Calu3 (cell line): ENCODE measurements around the gene LCN1. TPM values are rescaled to one million over a fixed set of nuclear protein-coding genes. Genes with fewer than 3 reads are reported as not detected.

ENCODE experiments used
- BruUV-seq: library from RNA; stranded (reverse); fragments of 400-500 nt; replicated peaks from 2 replicates; lab custom pipeline; 2021; lab: Mats Ljungman, UMichigan
- CTCF ChIA-PET: fragments of 300-600 bp; sonication (Branson Sonifier 250); formaldehyde crosslinking; loops from one replicate; lab custom pipeline; 2022; ENCODE audit warnings: antibody characterized with exemption; lab: Charles Lee
- DNase-seq: peaks from one replicate; pipeline ENCODE4 v3.0.0; 2022
- H3K27ac Mint-ChIP-seq: one replicate; pipeline ENCODE4 v1.8.0; 2022; ENCODE audit warnings: mixed read lengths; ENCODE audit not compliant: unreplicated experiment
- H3K27me3 Mint-ChIP-seq: one replicate; pipeline ENCODE4 v1.8.0; 2022; ENCODE audit warnings: mixed read lengths; ENCODE audit not compliant: unreplicated experiment
- H3K36me3 Mint-ChIP-seq: one replicate; pipeline ENCODE4 v1.8.0; 2022; ENCODE audit warnings: mild to moderate bottlenecking, moderate library complexity, mixed read lengths; ENCODE audit not compliant: insufficient read depth, unreplicated experiment
- H3K4me1 Mint-ChIP-seq: one replicate; pipeline ENCODE4 v1.8.0; 2022; ENCODE audit warnings: mild to moderate bottlenecking, low read depth, mixed read lengths; ENCODE audit not compliant: unreplicated experiment
- H3K4me3 Mint-ChIP-seq: one replicate; pipeline ENCODE4 v1.8.0; 2022; ENCODE audit warnings: mild to moderate bottlenecking, low read depth, moderate library complexity, mixed read lengths; ENCODE audit not compliant: unreplicated experiment
- H3K9me3 Mint-ChIP-seq: one replicate; pipeline ENCODE4 v1.8.0; 2022; ENCODE audit warnings: low read depth, mixed read lengths; ENCODE audit not compliant: unreplicated experiment
- intact Hi-C: fragments of 100-400 bp; cut with micrococcal nuclease; formaldehyde crosslinking; loops from one replicate; pipeline ENCODE4 v1.10.0; 2022; ENCODE audit not compliant: unreplicated experiment
- total RNA-seq: library from RNA; stranded (reverse); gene quantifications from 2 replicates; pipeline ENCODE4 v1.2.3, GENCODE V29; 2022
- TF ChIP-seq, protein P1 (sequence below): fragments of 200-600 bp; IDR thresholded peaks from one replicate; pipeline ENCODE4 v1.8.0; 2022; ENCODE audit warnings: antibody characterized with exemption; ENCODE audit not compliant: unreplicated experiment

Gene LCN1
- total RNA-seq, 1 experiment from 2014 or later, result not detected

DNA sequence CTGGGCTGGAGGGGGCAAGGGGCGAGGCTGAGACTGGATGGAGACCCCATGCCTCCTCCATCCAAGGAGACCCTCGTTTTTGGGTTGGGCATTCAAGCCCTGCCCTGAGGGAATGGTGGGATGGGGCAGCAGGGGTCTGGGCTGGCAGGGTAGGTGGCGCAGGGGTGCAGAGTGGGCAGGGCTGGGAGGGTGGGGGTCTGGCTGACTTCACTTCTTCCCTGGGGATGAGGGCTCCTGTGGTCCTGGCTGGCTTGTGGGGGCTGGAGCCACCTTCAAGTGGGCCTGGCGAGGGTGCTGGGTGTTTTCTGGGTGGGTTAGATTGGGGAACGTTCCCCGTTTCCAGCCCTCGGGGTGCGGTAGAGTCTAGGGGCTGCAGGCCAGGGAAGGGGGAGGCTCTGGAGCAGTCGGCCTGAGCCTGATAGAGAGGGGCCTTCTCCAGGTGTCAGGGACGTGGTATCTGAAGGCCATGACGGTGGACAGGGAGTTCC is 412 bp downstream of the LCN1 start:
- Mint-ChIP-seq H3K4me3 (no peak overlapping the region), H3K4me1 (no peaks in the 10 kb centered on the region), H3K27ac (no peak overlapping the region), H3K36me3 (no peaks in the 10 kb centered on the region), H3K9me3 (no peaks in the 10 kb centered on the region), H3K27me3 (peaks cover 38% of the 10 kb centered on the region)
- intact Hi-C loops, result no loop called here
- no peak for DNase-seq
- CTCF ChIA-PET, result no interaction called here
- no TSS peak for BruUV-seq
- TF ChIP-seq, protein P1, sequence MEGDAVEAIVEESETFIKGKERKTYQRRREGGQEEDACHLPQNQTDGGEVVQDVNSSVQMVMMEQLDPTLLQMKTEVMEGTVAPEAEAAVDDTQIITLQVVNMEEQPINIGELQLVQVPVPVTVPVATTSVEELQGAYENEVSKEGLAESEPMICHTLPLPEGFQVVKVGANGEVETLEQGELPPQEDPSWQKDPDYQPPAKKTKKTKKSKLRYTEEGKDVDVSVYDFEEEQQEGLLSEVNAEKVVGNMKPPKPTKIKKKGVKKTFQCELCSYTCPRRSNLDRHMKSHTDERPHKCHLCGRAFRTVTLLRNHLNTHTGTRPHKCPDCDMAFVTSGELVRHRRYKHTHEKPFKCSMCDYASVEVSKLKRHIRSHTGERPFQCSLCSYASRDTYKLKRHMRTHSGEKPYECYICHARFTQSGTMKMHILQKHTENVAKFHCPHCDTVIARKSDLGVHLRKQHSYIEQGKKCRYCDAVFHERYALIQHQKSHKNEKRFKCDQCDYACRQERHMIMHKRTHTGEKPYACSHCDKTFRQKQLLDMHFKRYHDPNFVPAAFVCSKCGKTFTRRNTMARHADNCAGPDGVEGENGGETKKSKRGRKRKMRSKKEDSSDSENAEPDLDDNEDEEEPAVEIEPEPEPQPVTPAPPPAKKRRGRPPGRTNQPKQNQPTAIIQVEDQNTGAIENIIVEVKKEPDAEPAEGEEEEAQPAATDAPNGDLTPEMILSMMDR, result no peak

DNA sequence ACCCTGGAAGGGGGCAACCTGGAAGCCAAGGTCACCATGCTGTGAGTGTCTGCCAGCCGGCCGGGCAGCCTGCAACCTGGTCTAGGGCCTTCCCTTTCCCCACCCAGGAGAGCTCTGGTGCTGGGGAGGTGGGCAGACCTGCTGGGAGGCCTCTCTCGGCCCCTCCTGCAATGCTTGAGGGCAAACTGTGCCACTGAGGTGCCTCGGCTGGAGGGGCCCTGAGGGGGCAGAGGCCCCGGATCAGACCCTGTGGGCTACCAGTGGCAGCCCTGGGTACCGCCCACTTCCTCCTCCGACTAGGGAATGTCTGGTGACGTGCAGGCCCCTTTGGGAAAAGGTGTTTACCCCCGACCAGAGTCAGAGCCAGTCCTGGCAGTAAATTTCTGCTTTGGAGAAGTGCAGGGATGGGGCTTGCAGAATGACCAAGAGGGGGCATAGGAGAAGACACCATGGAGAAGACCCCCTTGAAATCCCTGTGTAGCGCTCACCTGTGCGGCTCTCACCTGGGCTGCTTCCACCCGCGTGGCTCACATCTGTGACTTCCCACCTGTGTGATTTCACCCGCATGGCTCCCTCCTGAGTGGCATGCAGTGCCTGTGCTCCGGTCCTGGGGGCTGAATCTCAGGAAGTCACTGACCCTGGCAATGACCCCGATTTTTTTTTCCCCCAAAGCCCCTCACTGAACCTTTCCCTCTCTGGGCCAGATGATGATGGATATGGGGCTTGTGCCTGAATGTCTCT is 1.1 kb downstream of the LCN1 start:
- CTCF ChIA-PET, result no interaction called here
- H3K4me1 Mint-ChIP-seq, result no peaks in the 10 kb centered on the region
- H3K4me3 Mint-ChIP-seq, result no peak overlapping the region
- BruUV-seq, result no TSS peak
- peaks cover 38% of the 10 kb centered on the region for H3K27me3 Mint-ChIP-seq
- TF ChIP-seq, protein P1, result no peak
- no peak overlapping the region for H3K27ac Mint-ChIP-seq
- no peak for DNase-seq
- H3K9me3 Mint-ChIP-seq, result no peaks in the 10 kb centered on the region
- no peaks in the 10 kb centered on the region for H3K36me3 Mint-ChIP-seq
- intact Hi-C loops, result no loop called here

DNA sequence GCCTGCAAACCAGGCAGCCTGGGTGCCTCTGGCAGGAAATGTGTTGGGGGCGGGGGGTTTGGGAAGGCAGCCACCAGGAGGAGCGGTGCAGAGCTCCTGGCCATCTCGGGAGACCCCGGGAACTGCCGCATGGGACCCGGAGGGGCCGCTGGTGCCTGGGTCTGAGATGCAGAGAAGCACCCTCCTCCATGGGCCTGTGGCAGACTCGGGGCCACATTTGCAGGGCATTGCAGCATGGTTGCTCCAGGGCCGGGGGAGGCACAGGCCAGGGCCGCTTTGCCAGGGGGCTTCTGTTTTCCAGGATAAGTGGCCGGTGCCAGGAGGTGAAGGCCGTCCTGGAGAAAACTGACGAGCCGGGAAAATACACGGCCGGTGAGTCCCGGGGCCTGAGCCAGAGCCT is 1.7 kb downstream of the LCN1 start:
- TF ChIP-seq, protein P1, result no peak
- H3K9me3 Mint-ChIP-seq, result no peaks in the 10 kb centered on the region
- no peak overlapping the region for H3K4me3 Mint-ChIP-seq
- intact Hi-C loops, result no loop called here
- H3K27ac Mint-ChIP-seq, result no peak overlapping the region
- H3K27me3 Mint-ChIP-seq, result peaks cover 33% of the 10 kb centered on the region
- CTCF ChIA-PET, result no interaction called here
- no peaks in the 10 kb centered on the region for H3K4me1 Mint-ChIP-seq
- no peak for DNase-seq
- BruUV-seq, result no TSS peak
- H3K36me3 Mint-ChIP-seq, result no peaks in the 10 kb centered on the region

DNA sequence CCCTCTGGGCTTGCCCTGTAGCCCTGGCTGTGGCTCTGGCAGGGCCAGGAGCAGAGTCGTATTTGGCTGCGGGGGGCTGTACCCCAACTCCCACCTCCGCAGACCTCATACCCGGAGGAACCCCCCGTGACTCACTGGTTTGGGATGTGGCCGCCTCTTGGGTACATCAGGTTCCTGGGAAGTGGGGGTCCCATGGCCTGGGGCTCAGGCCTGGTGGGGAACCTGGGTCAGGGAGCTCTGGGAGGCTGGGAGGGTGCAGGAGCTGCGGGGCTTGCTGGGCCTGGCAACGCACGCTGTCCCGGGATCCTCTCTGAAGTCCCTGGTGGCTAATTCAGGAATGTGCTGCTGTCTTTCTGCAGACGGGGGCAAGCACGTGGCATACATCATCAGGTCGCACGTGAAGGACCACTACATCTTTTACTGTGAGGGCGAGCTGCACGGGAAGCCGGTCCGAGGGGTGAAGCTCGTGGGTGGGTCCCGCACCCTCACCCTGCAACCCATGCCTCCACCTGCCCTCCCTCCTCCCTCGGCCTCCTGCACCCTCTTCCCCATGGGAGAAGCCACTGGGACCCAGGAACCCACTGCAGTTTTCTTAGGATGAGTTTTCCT is 2.4 kb downstream of the LCN1 start:
- DNase-seq, result no peak
- Mint-ChIP-seq H3K4me1 (no peaks in the 10 kb centered on the region), H3K36me3 (no peaks in the 10 kb centered on the region), H3K27ac (no peak overlapping the region), H3K4me3 (no peak overlapping the region), H3K27me3 (peaks cover 28% of the 10 kb centered on the region), H3K9me3 (no peaks in the 10 kb centered on the region)
- intact Hi-C loops, result no loop called here
- TF ChIP-seq, protein P1, result no peak
- CTCF ChIA-PET, result no interaction called here
- BruUV-seq, result no TSS peak
